Activated T-cell treated with anti-CD3 and anti-CD28 coated beads, Interleukin-2, amount 50 U/mL, for 4 hours (primary cell): Measurements from ENCODE around the gene PERP. TPM values are rescaled to one million over a fixed set of nuclear protein-coding genes. Genes with fewer than 3 reads are reported as not detected.

Source experiments
- ATAC-seq, 2 donors: fragments of 200-7000 bp; cut with Tn5 transposase; one replicate each; pipeline ENCODE4 v1.10.0; 2021
- DNase-seq: peaks from one replicate; pipeline ENCODE4 v3.0.0-alpha.2; 2020
- H3K27me3 Mint-ChIP-seq: one replicate; pipeline ENCODE4 v1.8.0; 2021; ENCODE audit warnings: low read depth, mixed read lengths
- H3K36me3 Mint-ChIP-seq: one replicate; pipeline ENCODE4 v1.8.0; 2022; ENCODE audit warnings: mixed read lengths; ENCODE audit not compliant: insufficient read depth
- H3K4me1 Mint-ChIP-seq: one replicate; pipeline ENCODE4 v1.8.0; 2021; ENCODE audit warnings: low read depth, mixed read lengths
- H3K4me3 Mint-ChIP-seq: one replicate; pipeline ENCODE4 v1.8.0; 2021; ENCODE audit warnings: mild to moderate bottlenecking, moderate library complexity, mixed read lengths
- H3K9me3 Mint-ChIP-seq: one replicate; pipeline ENCODE4 v1.8.0; 2021; ENCODE audit warnings: mixed read lengths
- total RNA-seq, 3 donors: library from RNA; stranded (reverse); gene quantifications; one replicate each; pipeline ENCODE4 v1.2.1, GENCODE V29; 2021

Gene PERP
- total RNA-seq, 3 donors from 2014 or later, result 1.0 to 2.0 (median 1.8) TPM

- Mint-ChIP-seq H3K4me1 (no peaks in the 10 kb centered on the region), H3K4me3 (no peak overlapping the region), H3K36me3 (no peaks in the 10 kb centered on the region), H3K27me3 (peaks cover 54% of the 10 kb centered on the region), H3K9me3 (peaks cover 29% of the 10 kb centered on the region)
- ATAC-seq, result no peak
- DNase-seq, result no peak
Observed at GRCh38 chr6:138052783-138053182, 54.4 kb downstream of the PERP start.

- Mint-ChIP-seq H3K9me3 (peaks cover 12% of the 10 kb centered on the region), H3K27me3 (peaks cover 8% of the 10 kb centered on the region), H3K4me1 (no peaks in the 10 kb centered on the region), H3K36me3 (peaks cover 1% of the 10 kb centered on the region), H3K4me3 (no peak overlapping the region)
- no peak for DNase-seq
- no peak for ATAC-seq
Observed at GRCh38 chr6:138044972-138045371, 62.2 kb downstream of the PERP start.

- peaks cover 1% of the 10 kb centered on the region for H3K36me3 Mint-ChIP-seq
- no peak overlapping the region for H3K4me3 Mint-ChIP-seq
- ATAC-seq (no peak), DNase-seq (no peak)
- H3K4me1 Mint-ChIP-seq, result no peaks in the 10 kb centered on the region
- peaks cover 8% of the 10 kb centered on the region for H3K27me3 Mint-ChIP-seq
- peaks cover 12% of the 10 kb centered on the region for H3K9me3 Mint-ChIP-seq
Observed at GRCh38 chr6:138044458-138044857, 62.8 kb downstream of the PERP start.

Other genes with a start within 250 kb of the PERP start
- gene TNFAIP3, start 240.2 kb downstream of the PERP start, total RNA-seq, result 100 to 1,000 TPM; 254 to 441 (median 334) TPM
- gene ARFGEF3, start 54.5 kb upstream of the PERP start, total RNA-seq, result under 1 TPM; 0.16 to 0.53 (median 0.29) TPM
- gene PBOV1, start 111.1 kb upstream of the PERP start, total RNA-seq, result not detected